Fibroblast of mammary gland (primary cell): ENCODE measurements around the gene ZNF488.
A peak's percentile ranks its signal among the peaks of the same experiment; 100 is the strongest.

ENCODE experiments used
- DNase-seq: peaks from one replicate; pipeline ENCODE4 v3.0.0-alpha.2; 2010; ENCODE audit warnings: low read depth
- H3K4me3 ChIP-seq: 2 replicates; pipeline ENCODE4 v1.5.1; 2011; ENCODE audit warnings: low read depth, mild to moderate bottlenecking, low read length, moderate library complexity; ENCODE audit not compliant: control insufficient read depth
- CTCF ChIP-seq: conservative IDR thresholded peaks from 2 replicates; pipeline ENCODE4 v1.5.1; 2011; ENCODE audit warnings: low read depth, low read length, inconsistent platforms; ENCODE audit not compliant: control insufficient read depth, insufficient read depth

Gene ZNF488

GRCh38 chr10:47357131-47357582 lies 26.9 kb downstream of the ZNF488 start:
- TF ChIP-seq CTCF = no peak
- no peak for DNase-seq
- H3K4me3 ChIP-seq = no peak overlapping the region

GRCh38 chr10:47356708-47357107 lies 27.4 kb downstream of the ZNF488 start:
- no peak overlapping the region for H3K4me3 ChIP-seq
- DNase-seq = no peak
- TF ChIP-seq CTCF = no peak

GRCh38 chr10:47354900-47355299 lies 29.2 kb downstream of the ZNF488 start:
- no peak for TF ChIP-seq CTCF
- no peak overlapping the region for H3K4me3 ChIP-seq
- DNase-seq = no peak

- TF ChIP-seq CTCF = peak; percentile 13
- peak; percentile 6 for DNase-seq
- H3K4me3 ChIP-seq = no peak overlapping the region
Observed at GRCh38 chr10:47354165-47354564, 29.9 kb downstream of the ZNF488 start.

GRCh38 chr10:47353351-47353750 lies 30.7 kb downstream of the ZNF488 start:
- no peak for DNase-seq
- no peak overlapping the region for H3K4me3 ChIP-seq
- TF ChIP-seq CTCF = no peak

GRCh38 chr10:47351899-47352815 lies 31.9 kb downstream of the ZNF488 start:
- H3K4me3 ChIP-seq = no peak overlapping the region
- DNase-seq = no peak
- TF ChIP-seq CTCF = no peak
